KMS-11 (cell line): ENCODE data around the gene THRA.

Source experiments
- H2AFZ ChIP-seq: fragments of 200-600 bp; sonication (generic); 2 replicates; pipeline ENCODE4 v1.6.1; 2016; ENCODE audit warnings: antibody characterized with exemption, mixed run types, low read depth
- H3K27ac ChIP-seq: fragments of 200-600 bp; sonication (generic); 2 replicates; pipeline ENCODE4 v1.6.1; 2016; ENCODE audit warnings: mild to moderate bottlenecking, mixed run types
- H3K27me3 ChIP-seq: fragments of 200-600 bp; sonication (generic); 2 replicates; pipeline ENCODE4 v1.6.1; 2017; ENCODE audit warnings: mild to moderate bottlenecking, low read depth, mixed run types, moderate library complexity; ENCODE audit not compliant: insufficient read depth
- H3K36me3 ChIP-seq: fragments of 200-600 bp; sonication (generic); 2 replicates; pipeline ENCODE4 v1.6.1; 2017; ENCODE audit warnings: mild to moderate bottlenecking, mixed run types; ENCODE audit not compliant: insufficient read depth
- H3K4me1 ChIP-seq: fragments of 200-600 bp; sonication (generic); 2 replicates; pipeline ENCODE4 v1.6.1; 2016; ENCODE audit warnings: mild to moderate bottlenecking, low read depth, mixed run types; ENCODE audit not compliant: poor library complexity, severe bottlenecking
- H3K4me2 ChIP-seq: fragments of 200-600 bp; sonication (generic); 2 replicates; pipeline ENCODE4 v1.7.0; 2016; ENCODE audit warnings: mild to moderate bottlenecking, mixed run types
- H3K4me3 ChIP-seq: fragments of 200-600 bp; sonication (generic); IDR thresholded peaks from 2 replicates; pipeline ENCODE4 v1.6.1; 2017; ENCODE audit warnings: low read depth, low read length, mixed read lengths; ENCODE audit not compliant: insufficient read depth
- H3K79me2 ChIP-seq: fragments of 200-600 bp; sonication (generic); 2 replicates; pipeline ENCODE4 v1.6.1; 2016; ENCODE audit warnings: low read depth, mixed run types; ENCODE audit not compliant: insufficient read depth
- H3K9ac ChIP-seq: fragments of 200-600 bp; sonication (generic); 2 replicates; pipeline ENCODE4 v1.6.1; 2016; ENCODE audit warnings: mild to moderate bottlenecking, mixed run types
- H4K20me1 ChIP-seq: fragments of 200-600 bp; sonication (generic); 2 replicates; pipeline ENCODE4 v1.6.1; 2016; ENCODE audit warnings: mild to moderate bottlenecking, mixed run types; ENCODE audit not compliant: insufficient read depth
- TF ChIP-seq, protein P1 (sequence below): fragments of 200-600 bp; sonication (generic); conservative IDR thresholded peaks from 2 replicates; pipeline ENCODE4 v1.6.1; 2017; ENCODE audit warnings: low read depth, mild to moderate bottlenecking, antibody characterized with exemption, low read length, moderate library complexity, mixed read lengths

Gene THRA

DNA sequence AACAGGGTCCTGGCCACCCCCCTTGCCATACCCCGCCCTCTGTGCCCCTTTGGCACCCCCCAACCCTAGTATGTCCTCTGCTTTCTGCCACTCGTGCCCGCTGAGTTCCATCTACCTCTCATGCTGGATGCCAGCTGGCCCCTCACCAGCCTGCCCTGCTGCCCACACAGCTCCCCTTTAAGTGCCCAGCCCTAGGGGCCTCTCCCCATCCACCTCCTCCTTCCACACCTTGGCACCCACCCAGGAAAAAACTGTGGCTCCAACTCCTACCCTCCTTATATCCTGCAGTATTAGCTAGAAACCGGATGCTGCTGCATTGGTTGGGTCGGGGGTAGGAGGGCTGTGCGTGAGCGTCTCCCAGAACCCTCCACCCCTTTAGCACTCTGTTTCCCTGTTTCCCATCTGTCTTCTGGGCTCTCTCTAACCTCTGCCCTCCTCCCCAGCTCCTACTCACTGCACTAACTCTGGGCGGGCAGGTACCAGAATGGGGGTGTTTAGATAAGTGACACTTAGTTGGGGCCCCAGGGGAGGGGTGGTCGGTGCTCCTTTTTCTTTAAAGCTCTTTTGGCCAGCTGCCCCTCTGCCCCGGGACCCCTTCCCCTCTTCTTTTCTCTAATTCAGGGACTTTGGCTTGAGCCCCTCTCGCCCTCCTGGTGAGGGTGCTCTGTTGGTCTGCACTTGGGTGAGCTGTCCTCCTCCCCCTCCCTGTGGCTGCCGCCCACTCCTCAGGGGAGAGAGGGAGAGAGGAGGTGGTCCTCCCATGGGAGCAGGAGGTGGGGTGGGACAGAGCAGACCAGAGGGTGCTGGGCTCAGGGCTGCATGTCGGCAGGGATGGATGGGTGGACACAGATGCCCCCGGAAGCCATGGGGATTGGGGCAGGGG, 27.7 kb downstream of the THRA start:
- Histone ChIP-seq H3K27ac (no peak overlapping the region), H3K4me1 (peaks cover under 1% of the 10 kb centered on the region), H2AFZ (no peak overlapping the region), H3K4me3 (no peak overlapping the region), H3K4me2 (no peak overlapping the region), H3K27me3 (no peaks in the 10 kb centered on the region), H3K36me3 (no peaks in the 10 kb centered on the region), H3K9ac (no peak overlapping the region), H4K20me1 (no peaks in the 10 kb centered on the region), H3K79me2 (no peaks in the 10 kb centered on the region)
- TF ChIP-seq, protein P1, sequence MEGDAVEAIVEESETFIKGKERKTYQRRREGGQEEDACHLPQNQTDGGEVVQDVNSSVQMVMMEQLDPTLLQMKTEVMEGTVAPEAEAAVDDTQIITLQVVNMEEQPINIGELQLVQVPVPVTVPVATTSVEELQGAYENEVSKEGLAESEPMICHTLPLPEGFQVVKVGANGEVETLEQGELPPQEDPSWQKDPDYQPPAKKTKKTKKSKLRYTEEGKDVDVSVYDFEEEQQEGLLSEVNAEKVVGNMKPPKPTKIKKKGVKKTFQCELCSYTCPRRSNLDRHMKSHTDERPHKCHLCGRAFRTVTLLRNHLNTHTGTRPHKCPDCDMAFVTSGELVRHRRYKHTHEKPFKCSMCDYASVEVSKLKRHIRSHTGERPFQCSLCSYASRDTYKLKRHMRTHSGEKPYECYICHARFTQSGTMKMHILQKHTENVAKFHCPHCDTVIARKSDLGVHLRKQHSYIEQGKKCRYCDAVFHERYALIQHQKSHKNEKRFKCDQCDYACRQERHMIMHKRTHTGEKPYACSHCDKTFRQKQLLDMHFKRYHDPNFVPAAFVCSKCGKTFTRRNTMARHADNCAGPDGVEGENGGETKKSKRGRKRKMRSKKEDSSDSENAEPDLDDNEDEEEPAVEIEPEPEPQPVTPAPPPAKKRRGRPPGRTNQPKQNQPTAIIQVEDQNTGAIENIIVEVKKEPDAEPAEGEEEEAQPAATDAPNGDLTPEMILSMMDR, result no peak

DNA sequence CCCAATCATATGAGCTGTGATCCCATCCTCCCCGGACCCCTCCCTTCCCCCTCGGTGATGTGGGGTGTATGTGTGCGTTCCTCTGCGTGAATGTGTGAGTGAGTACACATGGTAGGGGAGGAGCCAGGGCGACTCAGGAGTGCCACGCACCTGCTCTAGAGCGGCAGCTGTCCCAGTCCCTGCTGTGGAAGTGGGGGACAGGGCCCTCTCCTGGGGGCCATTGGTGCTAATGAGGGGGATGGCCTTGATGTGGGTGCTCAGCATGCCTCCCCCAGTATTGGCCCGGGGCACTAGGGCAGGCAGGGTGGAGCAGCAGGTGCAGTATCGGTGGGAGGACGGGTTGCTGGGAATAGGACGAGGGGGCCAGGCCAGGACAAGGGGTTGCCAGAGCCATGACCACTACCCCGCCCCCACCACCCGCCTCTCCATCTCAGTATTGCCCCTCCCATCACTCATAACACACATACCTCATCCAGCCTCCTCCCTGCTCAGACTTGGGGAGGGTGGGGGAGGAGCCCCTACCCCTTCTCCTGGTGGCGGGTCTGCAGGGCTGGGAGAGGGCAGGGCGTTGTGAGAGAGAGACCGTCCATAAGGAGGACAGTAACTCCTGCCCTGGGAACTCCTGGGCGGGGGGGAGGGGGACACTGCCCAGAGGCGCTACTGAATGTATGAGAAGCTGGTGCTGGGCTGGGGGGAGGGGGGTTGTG, 29.1 kb downstream of the THRA start:
- H3K4me3 ChIP-seq, result no peak overlapping the region

DNA sequence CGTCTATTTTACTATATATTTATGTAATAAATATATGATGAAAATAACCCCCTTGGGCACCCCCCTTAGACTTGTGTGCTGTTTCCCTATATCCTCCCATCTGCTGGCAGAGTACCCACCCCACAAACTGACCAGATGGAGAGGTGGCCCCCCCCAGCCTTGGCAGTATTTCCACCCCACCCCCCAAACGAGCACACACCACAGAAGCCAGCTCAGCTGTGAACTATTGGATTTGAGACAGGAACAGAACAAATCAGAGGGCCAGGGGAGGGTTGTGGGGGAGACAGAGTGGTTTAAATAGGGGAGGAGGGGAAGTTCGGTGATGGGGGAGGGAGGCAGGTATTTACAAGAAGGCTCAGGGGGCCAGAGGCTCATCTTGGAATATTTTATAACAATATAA, 29.8 kb downstream of the THRA start:
- Histone ChIP-seq H3K36me3 (no peaks in the 10 kb centered on the region), H4K20me1 (no peaks in the 10 kb centered on the region), H3K4me3 (no peak overlapping the region), H3K4me2 (no peak overlapping the region), H2AFZ (no peak overlapping the region), H3K9ac (no peak overlapping the region), H3K79me2 (no peaks in the 10 kb centered on the region; the same call in 1 of the 2 replicates), H3K27ac (no peak overlapping the region), H3K4me1 (peaks cover 15% of the 10 kb centered on the region), H3K27me3 (no peaks in the 10 kb centered on the region)
- TF ChIP-seq, protein P1, result no peak

More for the DNA sequence above, 29.1 kb downstream of the THRA start:
- Histone ChIP-seq H3K36me3 (no peaks in the 10 kb centered on the region), H3K79me2 (no peaks in the 10 kb centered on the region), H3K4me2 (no peak overlapping the region), H3K27me3 (no peaks in the 10 kb centered on the region), H3K4me1 (peaks cover 12% of the 10 kb centered on the region), H3K27ac (no peak overlapping the region), H4K20me1 (no peaks in the 10 kb centered on the region), H3K9ac (no peak overlapping the region), H2AFZ (no peak overlapping the region)
- TF ChIP-seq, protein P1, result no peak

DNA sequence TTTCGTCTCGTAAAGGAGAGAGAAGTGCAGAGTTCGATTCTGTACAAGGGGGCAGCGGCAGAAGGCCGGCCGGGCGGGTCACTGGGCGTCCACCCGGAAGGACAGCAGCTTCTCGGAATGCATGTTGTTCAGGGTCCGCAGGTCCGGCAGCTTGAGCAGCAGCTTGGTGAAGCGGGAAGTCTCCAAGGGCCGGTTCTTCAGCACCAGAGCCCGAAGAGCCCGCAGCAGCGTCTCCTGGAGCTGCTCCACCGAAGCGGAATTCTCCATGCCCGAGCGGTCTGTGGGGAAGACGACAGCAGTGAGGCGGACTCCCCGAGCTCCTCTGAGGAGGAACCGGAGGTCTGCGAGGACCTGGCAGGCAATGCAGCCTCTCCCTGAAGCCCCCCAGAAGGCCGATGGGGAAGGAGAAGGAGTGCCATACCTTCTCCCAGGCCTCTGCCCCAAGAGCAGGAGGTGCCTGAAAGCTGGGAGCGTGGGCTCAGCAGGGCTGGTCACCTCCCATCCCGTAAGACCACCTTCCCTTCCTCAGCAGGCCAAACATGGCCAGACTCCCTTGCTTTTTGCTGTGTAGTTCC, 30.3 kb downstream of the THRA start:
- Histone ChIP-seq H3K9ac (no peak overlapping the region), H3K27me3 (no peaks in the 10 kb centered on the region), H3K4me3 (no peak overlapping the region), H3K4me2 (no peak overlapping the region), H4K20me1 (no peaks in the 10 kb centered on the region), H3K27ac (no peak overlapping the region), H2AFZ (no peak overlapping the region), H3K79me2 (peaks cover 4% of the 10 kb centered on the region; the same call in 1 of the 2 replicates), H3K36me3 (no peaks in the 10 kb centered on the region), H3K4me1 (peaks cover 20% of the 10 kb centered on the region)
- TF ChIP-seq, protein P1, result no peak
